Lower leg skin (tissue), 4 donors: Measurements from ENCODE around the gene SELENOO. TPM values are rescaled to one million over a fixed set of nuclear protein-coding genes. Genes with fewer than 3 reads are reported as not detected.

ENCODE experiments used
- DNase-seq, 2 donors: peaks; one replicate each; pipeline ENCODE4 v3.0.0-alpha.2; 2019; ENCODE audit warnings: low spot score in 2 of 2
- H3K4me3 ChIP-seq: fragments of 200-600 bp; sonication (generic); 2 replicates; pipeline ENCODE4 v1.5.1; 2017; ENCODE audit warnings: mild to moderate bottlenecking, low read depth; ENCODE audit not compliant: poor library complexity, severe bottlenecking
- POLR2A ChIP-seq, 2 donors: fragments of 450-650 bp; IDR thresholded peaks; one replicate each; pipeline ENCODE4 v1.6.1; 2016 to 2017; ENCODE audit warnings: antibody characterized with exemption in 2 of 2, mild to moderate bottlenecking in 1 of 2, moderate library complexity in 1 of 2
- WGBS, 2 donors: methylation state at CpG; one replicate each; pipeline ENCODE4 v1.1.5; 2018; 5-methylcytosine and 5-hydroxymethylcytosine counted together
- intact Hi-C: fragments of 100-400 bp; cut with DNase I; formaldehyde crosslinking; loops from one replicate; pipeline ENCODE4 v1.15.0; 2023; ENCODE audit warnings: low total_unique reads
- total RNA-seq, 4 donors: library from RNA; depleted of rRNA; stranded (reverse); fragments of >200 nt; gene quantifications; one replicate each; pipeline ENCODE4 v1.1.0, GENCODE V29; 2016
- TF ChIP-seq, protein P1 (sequence below), 3 donors: fragments of 450-650 bp; IDR thresholded peaks; one replicate each; pipeline ENCODE4 v1.5.1; 2016; ENCODE audit warnings: antibody characterized with exemption in 3 of 3, mild to moderate bottlenecking in 3 of 3, moderate library complexity in 2 of 3

Gene SELENOO
- total RNA-seq, 4 donors from 2014 or later, result 33.3 to 52.3 (median 43.1) TPM

DNA sequence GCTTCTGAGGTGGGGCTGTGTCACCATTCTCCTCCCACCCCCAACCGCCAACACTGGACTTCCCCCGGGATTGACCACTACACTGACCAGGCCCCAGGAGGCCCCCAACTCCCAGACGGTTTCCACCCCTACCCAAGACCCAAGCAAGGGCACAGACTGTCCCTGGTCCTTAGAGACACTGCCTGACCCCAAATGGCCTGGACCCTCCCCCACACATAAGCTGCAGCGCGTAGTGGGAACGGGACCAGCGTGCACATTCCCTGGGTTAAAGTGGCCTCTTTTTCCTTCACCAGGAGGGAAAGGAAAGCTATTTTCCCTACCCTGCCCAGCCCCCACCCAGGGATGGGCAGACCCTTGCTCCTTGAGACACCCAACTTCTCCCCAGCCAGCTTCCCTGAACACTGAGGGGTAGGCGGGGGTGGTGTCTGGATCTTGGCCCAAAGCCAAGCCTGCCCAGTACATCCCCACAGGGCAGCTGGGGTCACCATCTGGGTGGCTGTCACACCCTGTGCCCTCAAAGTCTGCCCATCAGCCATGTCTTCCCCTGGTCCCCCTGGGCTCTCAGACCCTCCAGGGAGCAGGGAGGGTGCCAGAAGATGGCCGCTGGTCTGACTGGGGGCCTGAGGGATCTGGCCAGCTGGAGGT, 62.3 kb downstream of the SELENOO start:
- TF ChIP-seq POLR2A (IDR thresholded peaks at IDR 0.05), result no peak
- TF ChIP-seq, protein P1, sequence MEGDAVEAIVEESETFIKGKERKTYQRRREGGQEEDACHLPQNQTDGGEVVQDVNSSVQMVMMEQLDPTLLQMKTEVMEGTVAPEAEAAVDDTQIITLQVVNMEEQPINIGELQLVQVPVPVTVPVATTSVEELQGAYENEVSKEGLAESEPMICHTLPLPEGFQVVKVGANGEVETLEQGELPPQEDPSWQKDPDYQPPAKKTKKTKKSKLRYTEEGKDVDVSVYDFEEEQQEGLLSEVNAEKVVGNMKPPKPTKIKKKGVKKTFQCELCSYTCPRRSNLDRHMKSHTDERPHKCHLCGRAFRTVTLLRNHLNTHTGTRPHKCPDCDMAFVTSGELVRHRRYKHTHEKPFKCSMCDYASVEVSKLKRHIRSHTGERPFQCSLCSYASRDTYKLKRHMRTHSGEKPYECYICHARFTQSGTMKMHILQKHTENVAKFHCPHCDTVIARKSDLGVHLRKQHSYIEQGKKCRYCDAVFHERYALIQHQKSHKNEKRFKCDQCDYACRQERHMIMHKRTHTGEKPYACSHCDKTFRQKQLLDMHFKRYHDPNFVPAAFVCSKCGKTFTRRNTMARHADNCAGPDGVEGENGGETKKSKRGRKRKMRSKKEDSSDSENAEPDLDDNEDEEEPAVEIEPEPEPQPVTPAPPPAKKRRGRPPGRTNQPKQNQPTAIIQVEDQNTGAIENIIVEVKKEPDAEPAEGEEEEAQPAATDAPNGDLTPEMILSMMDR (IDR thresholded peaks at IDR 0.05), result no peak
- 59 to 72% methylated on average over 9 of the region's 9 CpGs for WGBS, 2 donors
- intact Hi-C loops, result no loop called here
- DNase-seq, result no peak
- no peak overlapping the region for H3K4me3 ChIP-seq

DNA sequence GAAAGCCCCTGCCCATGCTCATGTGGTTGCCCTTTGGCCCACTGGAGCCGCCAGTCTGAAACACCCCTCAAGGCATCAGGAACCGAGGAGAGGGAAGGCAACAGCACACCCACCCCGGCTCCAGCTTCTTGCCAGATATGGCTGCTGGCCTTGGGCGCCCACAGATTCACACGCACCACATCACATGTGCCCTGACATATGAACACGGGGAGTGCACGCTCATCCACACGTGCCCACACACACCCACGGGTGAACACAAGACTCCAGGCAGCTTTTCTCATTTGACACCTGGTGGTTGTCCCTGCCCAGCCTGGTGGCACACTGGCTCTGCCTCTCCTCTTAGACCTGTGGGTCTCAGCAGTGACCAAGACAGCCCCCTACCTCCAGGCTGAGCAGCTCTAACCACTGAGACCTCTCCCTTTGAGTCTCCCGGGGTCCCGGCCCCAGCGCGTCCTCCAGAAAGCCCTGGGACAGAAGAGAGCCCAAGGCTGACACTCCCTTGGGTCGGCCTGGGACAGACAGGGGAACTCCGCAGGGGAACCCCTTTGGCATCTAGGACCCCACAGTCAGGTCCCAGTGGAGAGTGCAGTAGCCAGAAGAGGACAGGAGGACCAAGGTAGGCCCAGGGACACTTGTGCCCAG, 63.4 kb downstream of the SELENOO start:
- 62 to 73% methylated on average over 10 to 11 of the region's 15 CpGs for WGBS, 2 donors
- H3K4me3 ChIP-seq, result no peak overlapping the region
- TF ChIP-seq POLR2A (IDR thresholded peaks at IDR 0.05), result no peak
- TF ChIP-seq, protein P1 (IDR thresholded peaks at IDR 0.05), result no peak
- intact Hi-C loops, result no loop called here
- no peak for DNase-seq

DNA sequence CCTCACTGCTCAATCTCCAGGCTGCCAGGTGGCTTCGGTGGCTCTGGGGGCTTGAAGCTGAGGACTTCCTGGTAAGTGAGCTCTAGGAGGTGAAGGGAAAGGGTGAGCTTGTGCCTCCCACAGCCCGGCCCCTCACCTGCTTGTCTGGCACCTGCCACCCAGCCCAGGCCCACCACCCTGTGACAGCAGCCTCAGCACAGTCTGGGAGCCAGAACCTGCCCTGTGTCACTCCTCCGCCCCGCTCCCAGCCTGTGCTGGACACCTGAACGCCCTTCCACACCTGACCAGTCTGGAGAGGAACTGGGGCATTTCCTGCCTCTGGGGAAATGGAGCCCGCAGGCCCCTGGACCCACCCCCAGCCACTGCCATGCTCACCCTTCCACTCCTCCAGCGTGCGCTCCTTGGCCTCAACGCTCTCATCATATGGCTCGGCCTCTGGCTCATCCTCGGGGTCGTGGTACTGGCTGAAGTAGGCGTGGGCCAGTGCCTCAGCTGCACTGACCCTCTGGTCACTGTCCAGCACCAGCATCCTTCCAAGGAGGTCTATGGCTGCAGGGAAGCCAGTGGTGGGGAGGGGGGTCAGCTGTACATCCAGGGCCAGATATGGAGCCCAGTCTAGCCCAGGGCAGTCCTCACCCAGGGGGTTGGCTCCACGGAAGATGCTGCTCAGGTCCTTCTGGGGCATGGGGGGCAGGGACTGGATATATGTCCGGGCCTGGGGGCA, 64.3 kb downstream of the SELENOO start:
- TF ChIP-seq POLR2A (IDR thresholded peaks at IDR 0.05), result no peak
- TF ChIP-seq, protein P1 (IDR thresholded peaks at IDR 0.05), result no peak
- H3K4me3 ChIP-seq, result no peak overlapping the region
- intact Hi-C loops, result no loop called here
- no peak for DNase-seq
- WGBS, 2 donors, result 82 to 86% methylated on average over 15 of the region's 15 CpGs

DNA sequence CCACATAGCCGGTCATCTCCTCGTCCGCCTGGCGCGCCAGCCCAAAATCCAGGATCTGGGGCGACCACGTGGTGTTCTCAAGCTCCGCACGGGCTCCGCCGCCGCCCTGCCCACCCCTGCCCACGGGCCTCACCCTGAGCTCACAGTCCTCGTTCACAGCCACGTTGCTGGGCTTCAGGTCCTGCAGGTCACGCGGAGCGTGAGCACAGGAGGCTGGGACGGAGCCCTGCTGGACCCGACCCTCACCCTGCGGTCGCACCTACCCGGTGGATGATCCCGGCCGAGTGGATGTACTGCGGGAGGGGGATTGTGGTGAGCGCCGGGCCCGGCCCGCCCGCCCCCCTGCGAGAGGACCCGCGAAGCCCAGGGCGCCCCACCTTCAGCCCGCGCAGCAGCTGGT, 66.2 kb downstream of the SELENOO start:
- WGBS, 2 donors, result 57 to 68% methylated on average over 22 to 37 of the region's 37 CpGs
- no peak overlapping the region for H3K4me3 ChIP-seq
- TF ChIP-seq, protein P1 (IDR thresholded peaks at IDR 0.05), result no peak
- no peak for TF ChIP-seq POLR2A (IDR thresholded peaks at IDR 0.05)
- intact Hi-C loops, result no loop called here
- DNase-seq, result no peak

Other genes with a start within 250 kb of the SELENOO start
- gene PIM3, start 240.2 kb upstream of the SELENOO start, total RNA-seq, result 100 to 1,000 TPM; 149 to 181 (median 163) TPM
- not detected for gene IL17REL, start 188.2 kb upstream of the SELENOO start, total RNA-seq
- gene TTLL8, start 142.7 kb upstream of the SELENOO start, total RNA-seq, result not detected
- gene MLC1, start 115.6 kb upstream of the SELENOO start, total RNA-seq, result 1 to 10 TPM in 2 of 4 donors, under 1 TPM in 2; 0.15 to 2.1 (median 1.0) TPM
- 1 to 10 TPM in 2 of 4 donors, under 1 TPM in 1, not detected in 1; 0.13 to 1.7 (median 1.6) TPM for gene MOV10L1, start 111.0 kb upstream of the SELENOO start, total RNA-seq
- 1 to 10 TPM; 1.4 to 4.3 (median 1.8) TPM for gene PANX2, start 30.3 kb upstream of the SELENOO start, total RNA-seq
- 10 to 100 TPM; 31.5 to 62.7 (median 46.4) TPM for gene TRABD, start 15.1 kb upstream of the SELENOO start, total RNA-seq
- gene TUBGCP6, start 44.0 kb downstream of the SELENOO start, total RNA-seq, result 10 to 100 TPM; 37.1 to 67.0 (median 52.5) TPM
- gene HDAC10, start 50.3 kb downstream of the SELENOO start, total RNA-seq, result 10 to 100 TPM; 36.4 to 60.7 (median 45.7) TPM
- gene MAPK12, start 60.7 kb downstream of the SELENOO start, total RNA-seq, result 1 to 10 TPM in 3 of 4 donors, under 1 TPM in 1; 0.99 to 3.5 (median 1.8) TPM
- gene MAPK11, start 69.4 kb downstream of the SELENOO start, total RNA-seq, result 1 to 10 TPM in 3 of 4 donors, under 1 TPM in 1; 0.65 to 8.1 (median 2.9) TPM
- 100 to 1,000 TPM; 105 to 199 (median 155) TPM for gene PLXNB2, start 106.6 kb downstream of the SELENOO start, total RNA-seq
- 1 to 10 TPM in 3 of 4 donors, under 1 TPM in 1; 0.97 to 8.8 (median 6.5) TPM for gene DENND6B, start 126.0 kb downstream of the SELENOO start, total RNA-seq
- 10 to 100 TPM; 32.0 to 56.3 (median 50.9) TPM for gene PPP6R2, start 142.3 kb downstream of the SELENOO start, total RNA-seq